GM21619 (cell line): Measurements from ENCODE around the gene LRRC56.

Source experiments
- ATAC-seq: cut with Tn5 transposase; IDR thresholded peaks from one replicate; pipeline ENCODE4 v1.9.1; 2021; ENCODE audit not compliant: unreplicated experiment

Gene LRRC56

DNA sequence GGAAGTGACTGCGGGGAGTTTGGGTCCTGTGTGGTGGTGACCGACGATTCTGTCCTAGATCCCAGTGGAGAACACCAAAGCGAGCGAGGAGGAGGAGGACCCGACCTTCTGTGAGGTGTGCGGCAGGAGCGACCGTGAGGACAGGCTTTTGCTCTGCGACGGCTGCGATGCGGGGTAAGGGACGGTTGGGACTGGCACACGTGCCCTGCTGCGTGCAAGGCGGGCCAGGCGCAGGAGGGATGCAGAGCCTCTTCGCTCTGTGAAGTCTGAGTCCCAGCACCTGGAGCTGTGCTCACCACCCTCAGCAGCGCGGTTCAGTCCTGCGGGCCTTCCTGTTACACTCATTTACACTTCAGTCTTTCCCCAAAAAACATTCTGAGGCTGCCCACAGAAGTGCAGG is 55.2 kb downstream of the LRRC56 start:
- ATAC-seq, result no peak

DNA sequence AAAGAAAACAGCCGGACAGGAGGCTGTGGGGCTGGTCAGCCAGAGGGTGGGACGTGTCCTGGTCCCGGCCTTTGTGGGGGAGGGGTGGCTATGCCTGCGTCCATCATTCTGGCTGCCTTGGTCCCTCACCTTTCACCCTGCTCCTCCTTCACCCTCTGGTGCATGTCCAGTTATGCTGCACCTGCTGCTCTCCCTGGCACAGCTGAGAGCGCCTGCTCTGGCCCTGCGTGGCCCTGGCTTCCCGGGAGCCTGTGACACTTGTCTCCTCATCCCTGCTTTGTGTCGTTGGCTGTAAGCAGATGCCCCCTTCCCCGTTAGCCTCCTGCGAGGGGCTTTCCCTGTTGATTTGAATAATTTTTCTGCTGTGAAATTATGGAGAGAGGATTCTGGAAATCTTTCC is 55.6 kb downstream of the LRRC56 start:
- no peak for ATAC-seq

DNA sequence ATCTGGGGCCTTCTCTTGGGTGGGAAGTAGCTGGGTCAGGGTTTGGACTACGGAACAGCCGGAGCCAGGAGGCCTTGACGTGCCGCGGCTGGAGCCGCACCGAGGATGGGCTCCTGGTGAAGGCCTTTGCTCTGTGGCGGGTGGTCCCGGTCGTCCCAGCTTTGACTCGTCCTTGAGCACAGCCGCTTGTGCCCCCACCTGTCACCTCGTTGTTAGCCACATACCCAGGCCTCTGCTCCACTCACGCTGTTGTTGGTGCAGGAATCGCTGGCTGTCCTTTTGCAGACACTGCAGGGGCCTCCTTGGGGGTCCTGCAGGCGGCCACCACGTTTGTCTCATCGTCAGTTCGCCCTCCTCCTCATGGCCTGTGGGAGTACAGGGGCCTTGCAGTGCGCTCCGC is 56.0 kb downstream of the LRRC56 start:
- ATAC-seq, result no peak

DNA sequence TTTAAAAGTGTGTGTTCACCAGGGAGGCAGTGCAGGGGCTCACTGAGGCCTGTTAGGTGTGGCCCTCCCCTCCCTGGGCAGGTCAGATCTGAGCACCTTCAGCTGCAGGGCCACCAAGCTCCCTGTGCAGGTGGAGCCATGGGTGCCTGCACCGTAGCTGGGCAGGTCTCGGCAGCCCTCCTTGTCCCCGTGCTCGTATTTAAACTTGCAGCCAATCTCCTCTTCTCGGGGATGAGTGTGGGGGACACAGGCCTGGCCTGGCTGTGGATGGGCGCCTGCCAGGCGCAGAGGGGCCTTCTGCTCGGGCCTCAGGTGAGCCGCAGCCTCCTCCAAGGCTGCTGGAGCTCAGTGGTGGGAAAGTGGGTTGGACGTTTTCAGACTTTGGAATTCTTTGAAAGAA is 58.1 kb downstream of the LRRC56 start:
- ATAC-seq, result no peak

DNA sequence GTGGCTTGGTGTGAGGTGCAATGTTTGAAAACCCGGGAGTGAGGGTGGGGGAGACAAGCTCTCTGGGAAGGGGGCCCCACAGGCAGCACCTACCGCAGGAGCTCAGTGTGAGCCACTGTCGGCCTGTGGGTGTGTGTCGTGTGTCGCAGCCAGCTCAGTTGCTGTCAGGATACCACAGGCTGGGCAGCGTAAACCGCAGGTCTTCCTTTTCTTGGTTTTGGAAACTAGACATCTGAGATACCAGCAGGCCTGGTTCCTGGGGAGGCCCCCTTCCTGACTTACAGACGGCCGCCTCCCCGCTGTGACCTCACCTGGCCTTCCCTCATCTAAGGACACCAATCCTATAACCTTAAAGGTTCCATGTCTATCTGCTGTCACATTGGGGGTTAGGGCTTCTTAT is 59.0 kb downstream of the LRRC56 start:
- ATAC-seq, result no peak

DNA sequence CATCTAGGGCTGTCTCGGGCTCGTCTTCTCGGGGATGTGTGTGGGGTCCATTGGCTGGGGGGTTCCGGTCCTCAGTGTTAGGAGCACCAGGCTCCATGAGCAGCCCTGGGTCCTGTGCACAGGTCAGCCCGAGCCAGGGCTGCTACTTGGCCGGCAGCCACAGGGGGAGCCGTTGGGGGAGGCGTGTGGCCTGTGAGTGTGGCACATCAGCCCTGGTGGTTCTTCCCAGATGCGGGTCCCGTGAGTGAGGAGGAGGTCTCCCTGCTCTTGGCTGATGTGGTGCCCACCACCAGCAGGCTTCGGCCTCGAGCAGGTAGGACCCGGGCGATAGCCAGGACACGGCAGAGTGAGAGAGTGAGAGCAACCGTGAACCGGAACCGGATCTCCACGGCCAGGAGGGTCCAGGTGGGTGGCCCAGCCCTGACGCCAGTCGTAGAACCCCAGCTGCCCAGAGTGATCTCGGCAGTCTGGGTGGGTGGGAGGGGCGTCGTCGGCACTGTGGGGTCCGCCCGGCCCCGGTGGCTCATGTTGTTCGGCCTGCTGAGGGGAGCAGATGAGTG is 59.9 kb downstream of the LRRC56 start:
- no peak for ATAC-seq

DNA sequence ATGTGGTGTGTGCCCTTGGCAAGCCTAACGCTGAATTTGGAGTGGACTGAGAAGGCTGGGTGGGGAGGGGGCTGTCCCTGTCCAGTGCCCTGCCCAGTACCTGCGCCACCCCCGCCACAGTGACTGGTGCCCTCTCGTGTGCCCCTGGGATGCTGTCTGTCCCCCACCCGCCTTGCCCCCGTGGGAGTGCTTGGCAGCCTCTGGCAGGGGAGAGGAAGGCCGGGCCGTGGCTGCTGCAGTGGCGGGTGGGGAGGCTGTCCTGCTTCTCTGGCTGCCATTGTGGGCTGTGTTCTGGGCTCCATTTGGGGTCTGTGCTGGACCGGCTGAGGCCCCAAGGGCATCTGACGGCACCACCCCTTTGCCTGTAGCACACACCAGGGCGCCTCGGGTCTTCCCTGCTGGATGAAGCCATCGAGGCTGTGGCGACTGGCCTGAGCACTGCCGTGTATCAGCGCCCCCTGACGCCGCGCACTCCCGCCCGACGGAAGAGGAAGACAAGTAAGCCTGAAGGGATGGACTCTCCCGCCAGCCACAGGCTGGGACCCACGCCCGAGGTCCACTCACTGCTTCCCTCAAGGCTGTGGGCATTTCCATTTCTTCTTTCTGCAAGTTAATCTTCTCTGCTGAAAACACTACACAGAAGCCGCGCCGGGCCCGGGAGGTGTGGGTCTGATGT is 60.8 kb downstream of the LRRC56 start:
- ATAC-seq, result no peak

DNA sequence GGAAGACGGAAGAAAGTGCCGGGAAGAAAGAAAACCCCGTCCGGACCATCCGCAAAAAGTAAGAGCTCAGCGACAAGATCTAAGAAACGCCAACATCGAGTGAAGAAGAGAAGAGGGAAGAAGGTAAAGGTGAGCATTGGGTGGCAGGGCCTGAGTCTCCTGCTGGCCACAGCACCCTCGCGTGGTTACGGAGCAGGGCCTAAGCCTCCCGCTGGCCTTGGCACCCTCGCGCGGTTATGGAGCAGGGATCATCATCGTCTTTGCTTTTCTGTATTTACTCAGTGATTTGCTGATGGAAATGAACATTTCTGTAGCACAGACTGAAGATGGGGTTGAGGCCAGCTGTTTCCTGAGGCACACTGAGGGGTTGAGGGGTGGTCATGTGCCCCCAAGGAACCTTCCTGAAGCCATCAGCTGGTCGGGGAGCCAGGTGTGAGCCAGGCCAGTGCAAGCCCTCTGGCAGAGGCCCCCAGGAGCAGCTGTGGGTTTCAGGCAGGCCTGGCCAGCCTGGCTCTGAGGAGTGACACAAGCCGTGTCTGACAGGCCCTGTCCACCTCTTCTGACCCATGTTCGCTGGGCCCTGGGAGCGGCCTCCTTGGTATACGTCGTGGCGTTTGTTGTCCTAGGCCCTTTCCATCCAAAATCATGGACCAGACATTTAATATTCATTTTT is 64.4 kb downstream of the LRRC56 start:
- no peak for ATAC-seq

DNA sequence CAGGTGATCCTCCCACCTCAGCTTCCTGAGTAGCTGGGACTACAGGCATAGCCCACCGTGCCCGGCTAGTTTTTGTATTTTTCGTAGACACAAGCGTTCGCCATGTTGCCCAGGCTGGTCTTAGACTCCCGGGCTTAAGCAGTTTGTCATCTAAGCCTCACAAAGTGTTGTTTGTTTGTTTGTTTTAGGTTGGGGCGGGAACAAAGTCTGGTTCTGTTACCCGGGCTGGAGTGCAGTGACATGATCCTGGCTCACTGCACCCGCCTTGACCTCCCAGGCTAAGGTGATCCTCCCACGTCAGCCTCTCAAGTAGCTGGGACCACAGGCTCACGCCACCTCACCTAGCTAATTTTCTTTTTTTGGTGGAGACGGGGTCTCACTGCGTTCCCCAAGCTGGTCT is 65.8 kb downstream of the LRRC56 start:
- ATAC-seq, result no peak
